Left lung (tissue), 10 donors: ENCODE results near the gene PRCC. TPM values are rescaled to one million over a fixed set of nuclear protein-coding genes. Genes with fewer than 3 reads are reported as not detected.
A peak's percentile ranks its signal among the peaks of the same experiment; 100 is the strongest.
"Not testable (repeated sequence)": the region's sequence is repeated elsewhere in the genome, so short reads cannot be mapped to it uniquely, and the experiment has no call there.

Source experiments
- ATAC-seq: fragments of 200-7000 bp; cut with Tn5 transposase; one replicate; pipeline ENCODE4 v1.9.1; 2020; ENCODE audit warnings: moderate library complexity
- DNase-seq, 4 donors: peaks; one replicate each; pipeline ENCODE4 v3.0.0-alpha.2; 2013 to 2020
- H3K27ac ChIP-seq, 2 donors: fragments of 200-600 bp; sonication (generic) in 1 of 2; one replicate each; pipeline versions ENCODE4 v1.5.0 to v1.8.0; 2020 to 2021
- H3K27me3 ChIP-seq, 2 donors: fragments of 200-600 bp; sonication (generic) in 1 of 2; one replicate each; pipeline versions ENCODE4 v1.5.0 to v1.8.0; 2020 to 2021
- H3K36me3 ChIP-seq, 2 donors: fragments of 200-600 bp; sonication (generic) in 1 of 2; one replicate each; pipeline versions ENCODE4 v1.5.0 to v1.8.0; 2020 to 2021
- H3K4me1 ChIP-seq, 2 donors: fragments of 200-600 bp; one replicate each; pipeline ENCODE4 v1.8.0; 2021
- H3K4me3 ChIP-seq, 2 donors: fragments of 200-600 bp; sonication (generic) in 1 of 2; one replicate each; pipeline versions ENCODE4 v1.5.0 to v1.8.0; 2020 to 2021; ENCODE audit warnings: mild to moderate bottlenecking in 1 of 2
- H3K9me3 ChIP-seq, 2 donors: fragments of 200-600 bp; sonication (generic) in 1 of 2; one replicate each; pipeline versions ENCODE4 v1.5.0 to v1.8.0; 2020 to 2021
- intact Hi-C, 2 donors: fragments of 100-400 bp; cut with DNase I; formaldehyde crosslinking; loops; one replicate each; pipeline versions ENCODE4 v1.11.2 to v1.14.2; 2022
- polyA plus RNA-seq, 6 donors: library from polyadenylated mRNA; unstranded; fragments of 120-200 nt; gene quantifications; one replicate each; pipeline ENCODE4 v1.2.1, GENCODE V29; 2013; ENCODE audit not compliant: insufficient read length in 6 of 6
- total RNA-seq, 2 donors: library from RNA; stranded (reverse); fragmentation: NEBNext Ultra II Directional; extraction: Animal tissue kit (Norgen Biotek cat#: 25700); gene quantifications; one replicate each; pipeline ENCODE4 v1.2.1, GENCODE V29; 2021
- TF ChIP-seq, protein P1 (sequence below), 2 donors: fragments of 200-600 bp; sonication (generic) in 1 of 2; IDR thresholded peaks; one replicate each; pipeline versions ENCODE4 v1.5.0 to v1.8.0; 2021; ENCODE audit warnings: antibody characterized with exemption in 2 of 2
- donor health status: DM: no; HTN: yes; CAD: no.
- donor health status: DM: no; HTN: no; CAD: no.

Gene PRCC
- total and polyA plus RNA-seq, 8 donors, result 40.7 to 106 (median 96.3) TPM

DNA sequence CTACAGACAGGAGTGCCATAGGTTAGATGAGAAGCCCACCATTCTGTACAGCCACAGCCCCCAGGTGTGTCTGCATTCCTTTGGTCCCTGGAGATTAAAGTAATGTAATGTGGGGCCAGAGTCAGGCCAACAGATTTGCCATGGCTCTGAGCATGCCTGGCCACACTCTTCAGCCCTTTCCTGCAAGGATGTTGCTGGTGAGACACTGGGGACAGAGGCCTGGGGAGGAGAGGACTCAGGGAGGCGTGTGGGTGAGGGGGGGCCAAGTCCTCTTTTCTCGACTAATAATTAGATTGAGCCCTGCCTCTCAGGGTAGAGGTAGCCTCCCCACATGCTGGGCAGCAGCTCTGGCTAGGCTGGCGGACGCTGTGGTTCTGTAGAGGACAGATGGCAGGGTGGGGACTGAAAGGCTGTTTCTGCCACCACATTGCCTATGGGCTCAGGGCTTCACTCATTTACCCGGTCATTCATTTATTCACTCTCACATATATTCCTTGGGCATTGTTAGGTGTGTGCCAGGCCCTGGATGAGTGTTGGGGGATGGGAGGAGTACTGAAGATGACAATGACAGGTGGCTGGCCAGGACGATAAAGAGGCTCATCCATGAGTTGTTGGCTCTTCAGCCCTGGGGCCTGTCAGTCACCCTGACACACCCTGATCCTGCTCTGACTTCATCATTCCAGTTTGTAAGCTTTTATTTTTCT, 7.1 kb upstream of the PRCC start:
- DNase-seq, result no peak
- no peaks in the 10 kb centered on the region for H3K4me1 ChIP-seq

DNA sequence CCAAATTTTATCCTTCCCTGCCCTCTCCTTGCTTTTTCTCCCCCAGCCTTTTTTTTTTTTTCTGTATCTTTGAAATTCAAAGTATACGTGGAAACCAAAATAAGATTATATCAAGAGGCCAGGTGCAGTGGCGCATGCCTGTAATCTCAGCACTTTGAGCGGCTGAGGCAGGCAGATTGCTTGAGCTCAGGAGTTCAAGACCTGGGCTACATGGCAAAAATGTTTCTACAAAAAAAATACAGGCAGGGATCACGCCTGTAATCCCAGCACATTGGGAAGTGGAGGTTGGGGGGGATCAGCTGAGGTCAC, 6.6 kb upstream of the PRCC start:
- Histone ChIP-seq H3K9me3 (no peaks in the 10 kb centered on the region), H3K36me3 (no peaks in the 10 kb centered on the region), H3K4me3 (no peak overlapping the region), H3K27me3 (no peaks in the 10 kb centered on the region), H3K27ac (no peak overlapping the region), H3K4me1 (peaks cover 0 to 3% of the 10 kb centered on the region in 2 donors)
- DNase-seq (no peak), ATAC-seq (no peak)
- intact Hi-C loops, result no loop called here
- TF ChIP-seq, protein P1, sequence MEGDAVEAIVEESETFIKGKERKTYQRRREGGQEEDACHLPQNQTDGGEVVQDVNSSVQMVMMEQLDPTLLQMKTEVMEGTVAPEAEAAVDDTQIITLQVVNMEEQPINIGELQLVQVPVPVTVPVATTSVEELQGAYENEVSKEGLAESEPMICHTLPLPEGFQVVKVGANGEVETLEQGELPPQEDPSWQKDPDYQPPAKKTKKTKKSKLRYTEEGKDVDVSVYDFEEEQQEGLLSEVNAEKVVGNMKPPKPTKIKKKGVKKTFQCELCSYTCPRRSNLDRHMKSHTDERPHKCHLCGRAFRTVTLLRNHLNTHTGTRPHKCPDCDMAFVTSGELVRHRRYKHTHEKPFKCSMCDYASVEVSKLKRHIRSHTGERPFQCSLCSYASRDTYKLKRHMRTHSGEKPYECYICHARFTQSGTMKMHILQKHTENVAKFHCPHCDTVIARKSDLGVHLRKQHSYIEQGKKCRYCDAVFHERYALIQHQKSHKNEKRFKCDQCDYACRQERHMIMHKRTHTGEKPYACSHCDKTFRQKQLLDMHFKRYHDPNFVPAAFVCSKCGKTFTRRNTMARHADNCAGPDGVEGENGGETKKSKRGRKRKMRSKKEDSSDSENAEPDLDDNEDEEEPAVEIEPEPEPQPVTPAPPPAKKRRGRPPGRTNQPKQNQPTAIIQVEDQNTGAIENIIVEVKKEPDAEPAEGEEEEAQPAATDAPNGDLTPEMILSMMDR (IDR thresholded peaks at IDR 0.05), result no peak

More for the DNA sequence above, 7.1 kb upstream of the PRCC start:
- H3K4me3 ChIP-seq, result no peak overlapping the region
- H3K27ac ChIP-seq, result no peak overlapping the region
- ATAC-seq, result no peak
- intact Hi-C loops, result no loop called here
- TF ChIP-seq, protein P1 (IDR thresholded peaks at IDR 0.05), result no peak
- H3K27me3 ChIP-seq, result no peaks in the 10 kb centered on the region
- no peaks in the 10 kb centered on the region for H3K9me3 ChIP-seq
- no peaks in the 10 kb centered on the region for H3K36me3 ChIP-seq

DNA sequence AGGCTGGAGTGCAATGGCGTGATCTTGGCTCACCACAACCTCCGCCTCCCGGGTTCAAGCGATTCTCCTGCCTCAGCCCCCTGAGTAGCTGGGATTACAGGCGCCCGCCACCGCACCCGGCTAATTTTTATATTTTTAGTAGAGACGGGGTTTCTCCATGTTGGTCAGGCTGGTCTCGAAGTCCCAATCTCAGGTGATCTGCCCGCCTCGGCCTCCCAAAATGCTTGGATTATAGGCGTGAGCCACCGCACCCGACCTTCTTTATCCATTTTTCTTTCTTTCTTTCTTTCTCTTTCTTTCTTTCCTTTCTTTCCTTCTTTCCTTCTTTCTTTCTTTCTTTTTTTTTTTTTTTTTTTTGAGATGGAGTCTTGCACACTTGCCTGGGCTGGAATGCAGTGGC, 2.2 kb upstream of the PRCC start:
- DNase-seq, H3K27me3 ChIP-seq, H3K36me3 ChIP-seq, ATAC-seq, H3K9me3 ChIP-seq, intact Hi-C loops, H3K27ac ChIP-seq, H3K4me3 ChIP-seq: not testable (repeated sequence)
- peaks cover 19 to 34% of the 10 kb centered on the region in 2 donors for H3K4me1 ChIP-seq

DNA sequence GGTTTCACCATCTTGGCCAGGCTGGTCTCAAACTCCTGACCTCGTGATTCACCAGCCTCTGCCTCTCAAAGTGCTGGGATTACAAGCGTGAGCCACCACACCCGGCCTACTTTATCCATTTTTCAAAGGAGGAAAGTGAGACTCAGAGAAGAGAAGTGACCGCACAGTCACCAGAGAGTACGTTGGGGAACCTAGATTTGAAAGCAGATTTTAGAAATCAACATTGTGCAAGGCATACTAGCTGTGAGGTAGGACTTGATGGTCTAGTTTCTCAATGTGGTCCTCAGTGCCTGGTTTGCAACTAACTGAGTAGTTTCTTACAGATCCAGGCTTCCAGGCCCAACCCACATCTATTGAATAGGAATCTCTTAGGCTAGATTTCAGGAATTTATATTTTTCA, 1.7 kb upstream of the PRCC start:
- DNase-seq, result no peak
- Histone ChIP-seq H3K27ac (peak overlapping the region in 1 of 2 donors; percentile 92), H3K27me3 (no peaks in the 10 kb centered on the region), H3K4me1 (peaks cover 19 to 40% of the 10 kb centered on the region in 2 donors), H3K9me3 (no peaks in the 10 kb centered on the region), H3K36me3 (peaks cover 0 to 4% of the 10 kb centered on the region in 2 donors), H3K4me3 (peak overlapping the region in 1 of 2 donors; percentile 97)
- no peak for ATAC-seq
- intact Hi-C loops, result no loop called here
- TF ChIP-seq, protein P1 (IDR thresholded peaks at IDR 0.05), result no peak

DNA sequence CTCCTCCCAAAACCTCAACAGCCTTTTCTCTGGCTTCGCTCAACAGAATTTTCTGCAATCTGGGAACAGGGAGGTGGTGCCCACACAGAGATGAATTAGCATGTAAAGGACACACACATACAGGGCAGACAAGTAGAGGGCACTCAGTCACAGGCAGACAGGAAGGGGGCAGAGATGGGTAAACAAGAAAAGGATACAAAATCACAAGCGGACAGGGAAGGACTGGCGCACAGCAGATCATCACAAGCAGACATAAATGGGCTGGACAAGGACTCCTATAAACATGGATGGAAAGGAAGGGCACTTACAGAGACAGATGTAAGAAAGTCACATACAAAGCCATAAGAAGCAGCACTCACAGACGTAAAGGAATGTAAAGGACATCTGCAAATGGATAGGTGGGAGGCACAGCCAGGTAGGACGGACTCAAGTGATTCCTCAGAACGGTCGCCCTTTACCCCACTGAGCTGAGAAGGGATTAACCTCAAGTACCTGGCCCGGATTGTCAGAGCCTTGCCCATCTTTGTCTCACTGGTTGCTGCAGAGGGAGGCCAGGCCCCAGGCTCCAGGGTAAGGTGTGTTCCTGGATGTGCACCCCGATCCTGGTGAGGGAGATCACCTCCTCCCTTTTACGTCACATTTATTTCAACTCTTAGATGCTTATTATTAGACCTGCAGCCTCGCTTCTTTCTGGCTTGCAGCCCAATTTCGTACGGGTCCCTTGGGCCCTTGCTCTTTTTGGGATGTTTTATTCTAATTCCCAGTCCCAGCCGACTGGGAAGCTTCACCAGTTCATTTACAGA, 836 bp upstream of the PRCC start:
- H3K4me3 ChIP-seq, result peak overlapping the region; percentile 47 to 97
- ATAC-seq (peak; percentile 17), DNase-seq (peak in 1 of 4 donors; percentile 47)
- peaks cover 0 to 13% of the 10 kb centered on the region in 2 donors for H3K36me3 ChIP-seq
- intact Hi-C loops, result no loop called here
- no peaks in the 10 kb centered on the region for H3K9me3 ChIP-seq
- no peaks in the 10 kb centered on the region for H3K27me3 ChIP-seq
- TF ChIP-seq, protein P1 (IDR thresholded peaks at IDR 0.05), result no peak
- peaks cover 19 to 47% of the 10 kb centered on the region in 2 donors for H3K4me1 ChIP-seq
- peak overlapping the region; percentile 88 to 92 for H3K27ac ChIP-seq
